CD4-positive, alpha-beta T cell treated with Interleukin-6 at 100 ng/mL for 8 hours (primary cell): ENCODE data around the gene MBD5.

Experiments used
- DNase-seq: peaks from one replicate; pipeline ENCODE4 v3.0.0-alpha.2; 2020; ENCODE audit warnings: mixed read lengths, low spot score

Gene MBD5

DNA sequence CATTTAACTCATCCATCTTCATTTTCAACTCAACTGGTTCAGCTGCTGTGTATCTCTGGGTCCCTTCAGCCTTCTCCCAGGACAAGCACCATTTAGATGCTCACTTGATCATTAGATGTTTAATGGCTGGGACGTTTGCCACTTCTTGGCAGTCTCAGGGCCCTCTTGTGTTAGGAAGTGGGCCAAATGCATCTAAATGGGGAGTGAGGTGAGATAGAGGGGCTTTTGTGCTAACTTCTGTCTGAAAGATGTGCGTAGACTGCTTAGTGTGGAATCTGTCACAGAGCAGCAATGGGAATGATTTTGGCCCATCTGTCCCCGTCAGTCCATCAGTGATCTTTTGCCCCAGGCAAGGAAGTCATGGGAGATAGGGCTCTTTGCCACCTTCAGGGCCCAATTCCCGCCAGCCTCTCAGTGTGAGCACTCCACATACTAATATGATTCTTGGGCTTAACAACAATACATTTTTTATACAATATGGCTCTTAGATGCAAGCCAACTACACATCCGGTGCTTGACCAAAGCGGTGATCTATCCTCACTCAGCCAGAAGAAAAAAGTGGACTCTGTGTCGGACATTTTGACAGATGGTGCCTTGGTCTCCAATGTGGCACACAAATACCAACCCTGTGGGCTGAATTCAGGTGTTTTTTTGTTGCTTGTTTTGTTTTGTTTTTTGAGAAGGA, 528.0 kb downstream of the MBD5 start:
- DNase-seq: no peak

DNA sequence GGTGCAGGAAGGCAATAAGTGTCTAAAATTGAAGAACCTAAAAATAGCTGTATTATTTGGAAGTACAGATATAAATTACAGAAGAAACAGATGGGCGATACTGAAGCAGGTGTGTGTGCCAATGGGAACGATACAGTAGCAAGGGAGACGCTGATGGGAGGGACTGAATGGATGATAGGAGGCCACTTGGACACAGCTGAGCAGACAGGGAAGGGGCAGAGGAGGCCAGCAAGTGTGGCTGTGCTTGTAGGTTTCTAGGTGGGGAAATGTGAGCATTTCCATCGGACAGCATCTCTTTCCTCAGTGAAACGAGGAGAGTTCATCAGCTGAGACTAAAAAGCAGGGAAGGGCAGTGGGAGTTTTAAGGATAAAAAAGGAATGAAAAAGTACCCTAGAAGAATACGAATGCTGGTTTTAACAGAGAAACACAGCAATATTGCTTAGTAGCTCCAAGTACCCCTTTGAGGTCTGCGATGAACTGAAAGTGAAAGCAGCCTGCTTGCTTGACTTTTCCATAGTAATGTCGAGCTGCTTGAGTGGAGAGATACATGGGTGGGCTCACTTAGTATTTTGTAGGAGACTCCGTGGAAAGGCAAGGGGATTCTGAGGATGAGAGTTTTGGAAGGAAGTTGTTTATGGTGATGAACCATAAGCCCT, 531.9 kb downstream of the MBD5 start:
- DNase-seq: peak; percentile 40

DNA sequence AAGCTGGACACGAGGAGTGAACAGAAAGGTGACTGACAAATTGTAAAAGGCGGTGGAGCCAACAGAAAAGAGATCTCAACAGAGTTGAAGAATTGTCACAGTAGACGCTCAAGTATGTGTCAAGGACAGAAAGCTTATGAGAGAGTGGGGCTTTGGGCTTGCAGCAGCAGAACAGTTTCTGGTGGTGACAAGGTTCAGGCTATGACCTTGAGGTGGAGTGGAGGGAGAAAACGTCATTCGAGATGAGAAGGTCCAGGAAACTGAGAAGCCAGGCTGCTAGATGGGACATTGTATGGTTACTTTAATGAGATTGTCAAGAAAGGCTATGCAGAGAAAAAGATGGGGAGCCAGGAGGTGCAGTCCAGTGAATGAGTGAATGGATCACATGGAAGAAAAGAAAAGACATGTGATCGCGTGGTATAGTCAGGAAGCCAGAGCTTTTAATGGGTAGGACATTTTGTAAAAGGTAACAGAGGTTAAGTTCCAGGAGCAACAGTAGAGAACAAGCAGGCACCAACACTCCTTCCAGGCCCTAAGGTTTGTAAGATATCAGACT, 532.5 kb downstream of the MBD5 start:
- peak; percentile 8 for DNase-seq

DNA sequence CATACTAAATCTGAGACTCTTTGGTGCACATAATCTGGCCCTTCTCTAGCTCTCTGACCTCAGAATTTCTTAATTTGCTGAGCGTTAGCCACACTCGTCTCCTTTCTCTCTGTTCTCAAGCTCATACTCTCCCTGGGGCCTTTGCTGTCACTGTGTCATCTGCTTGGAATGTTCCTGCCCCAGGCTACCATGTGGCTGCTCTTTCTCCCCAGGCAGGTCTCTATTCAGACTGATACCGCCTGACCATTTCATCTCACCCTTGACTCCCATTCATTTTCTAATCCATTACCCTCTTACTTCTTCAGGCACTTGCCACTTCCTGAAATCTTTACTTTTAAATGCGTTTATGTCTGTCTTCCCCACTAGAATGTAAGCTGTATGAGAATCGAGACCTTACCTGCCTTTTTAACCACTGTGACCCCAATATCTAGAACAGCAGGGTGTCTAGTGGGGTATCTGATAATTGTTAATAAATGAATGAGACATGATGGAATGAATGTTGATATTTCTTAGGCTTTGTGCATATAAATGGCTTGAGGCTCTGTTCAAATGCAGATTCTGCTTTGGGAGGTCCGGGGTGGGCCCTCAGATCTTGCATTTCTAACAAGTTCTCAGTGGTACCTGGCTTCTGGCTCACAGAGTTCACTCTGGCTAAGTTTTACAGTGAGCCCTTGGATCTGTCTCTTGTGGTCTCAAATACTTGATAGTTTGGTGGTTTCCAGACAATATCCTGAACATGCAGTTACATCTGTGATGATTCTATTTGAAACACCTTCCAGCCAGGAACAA, 533.8 kb downstream of the MBD5 start:
- no peak for DNase-seq

DNA sequence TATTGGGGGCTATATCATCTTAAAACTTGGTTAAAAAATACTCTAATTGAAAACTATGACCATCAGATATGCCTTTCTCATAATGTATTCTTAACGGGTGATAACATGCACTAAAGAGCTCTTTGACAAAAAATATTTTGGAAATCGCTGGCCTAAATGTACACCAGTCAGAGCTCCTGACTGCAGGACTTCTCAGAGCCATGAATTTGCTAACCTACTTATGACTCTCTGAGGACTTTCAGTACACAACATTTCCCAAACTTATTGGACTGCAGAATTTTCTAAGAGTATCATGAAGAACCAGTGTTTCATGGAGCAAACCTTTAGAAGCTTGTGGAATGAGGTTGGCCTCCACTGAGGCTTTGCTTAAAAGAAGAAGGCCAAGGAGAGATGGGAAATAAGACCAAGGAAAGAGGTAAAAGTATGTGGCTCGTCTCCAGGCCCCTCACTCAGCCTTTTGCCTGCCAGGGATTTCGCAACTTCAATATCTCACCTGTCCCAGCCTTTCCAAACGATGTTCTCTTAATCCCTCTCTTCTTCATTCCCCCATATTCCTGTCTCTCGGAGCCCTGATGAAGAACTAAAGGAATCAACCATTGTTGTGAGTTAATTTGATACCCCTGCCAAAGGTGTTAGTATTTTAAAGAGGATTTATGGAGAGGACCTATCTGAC, 534.9 kb downstream of the MBD5 start:
- no peak for DNase-seq

DNA sequence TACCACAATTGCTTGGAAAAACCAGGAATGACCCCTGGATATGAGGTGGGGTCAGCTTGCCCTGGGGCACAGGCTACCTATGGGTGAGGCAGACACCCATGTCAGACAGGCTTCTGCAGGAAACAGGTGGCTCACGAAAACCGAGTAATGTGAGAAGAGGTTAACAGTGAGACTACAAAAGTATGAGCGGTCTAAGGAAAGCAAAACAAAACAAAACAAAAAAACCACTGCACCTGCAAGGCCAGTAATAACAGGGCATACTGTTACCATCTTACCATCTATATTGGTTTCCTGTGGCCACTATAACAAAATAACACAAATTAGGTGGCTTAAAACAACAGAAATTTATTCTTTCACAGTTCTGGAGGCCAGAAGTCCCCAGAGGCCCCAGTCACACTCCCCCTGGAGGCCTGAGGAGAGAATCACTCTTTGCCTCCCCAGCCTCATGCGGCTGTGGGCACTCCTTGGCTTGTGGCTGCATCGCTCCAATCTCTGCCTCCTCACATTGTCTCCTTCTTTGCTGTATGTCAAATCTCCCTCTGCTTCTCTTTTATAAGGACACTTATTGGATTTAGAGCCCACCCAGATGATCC, 537.0 kb downstream of the MBD5 start:
- DNase-seq: no peak

DNA sequence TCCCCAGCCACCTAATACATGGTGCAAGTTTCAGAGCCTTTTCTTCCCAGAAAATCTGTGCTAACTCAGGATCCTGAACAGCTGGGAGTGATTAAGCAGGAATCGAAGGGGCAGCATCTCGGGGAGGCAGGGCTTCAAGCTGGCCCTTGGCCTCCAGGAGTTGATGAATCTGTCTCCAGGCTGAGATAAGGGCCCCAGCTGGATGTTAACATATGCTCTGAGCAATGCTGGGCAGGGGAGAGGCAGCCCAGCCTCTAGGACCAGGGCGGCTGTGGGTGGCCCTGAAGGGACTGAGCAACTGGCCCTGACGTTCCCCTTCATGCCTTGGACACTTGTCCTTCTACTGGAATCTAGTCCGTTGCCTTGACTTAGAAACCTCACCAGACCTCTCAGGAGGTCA, 539.6 kb downstream of the MBD5 start:
- no peak for DNase-seq

DNA sequence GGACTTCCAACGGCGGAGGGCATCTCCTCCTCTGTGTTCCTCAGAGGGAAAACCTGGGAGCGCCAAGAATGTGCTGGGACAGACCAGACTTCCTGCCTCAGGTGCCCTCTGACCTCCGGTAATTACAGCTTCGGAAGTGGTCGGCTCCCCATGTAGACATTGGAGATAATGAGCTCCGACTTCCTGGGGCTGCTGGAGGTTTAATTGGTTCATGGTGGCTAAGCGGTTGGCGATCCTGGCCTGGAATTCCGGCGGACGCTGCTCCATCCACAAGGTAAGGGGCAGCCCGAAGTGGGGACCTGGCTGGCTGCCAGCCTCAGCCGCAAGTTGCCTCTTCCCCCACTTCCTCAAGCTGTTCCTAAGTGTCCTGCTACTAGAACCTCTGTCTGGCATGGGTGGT, 540.5 kb downstream of the MBD5 start:
- no peak for DNase-seq

DNA sequence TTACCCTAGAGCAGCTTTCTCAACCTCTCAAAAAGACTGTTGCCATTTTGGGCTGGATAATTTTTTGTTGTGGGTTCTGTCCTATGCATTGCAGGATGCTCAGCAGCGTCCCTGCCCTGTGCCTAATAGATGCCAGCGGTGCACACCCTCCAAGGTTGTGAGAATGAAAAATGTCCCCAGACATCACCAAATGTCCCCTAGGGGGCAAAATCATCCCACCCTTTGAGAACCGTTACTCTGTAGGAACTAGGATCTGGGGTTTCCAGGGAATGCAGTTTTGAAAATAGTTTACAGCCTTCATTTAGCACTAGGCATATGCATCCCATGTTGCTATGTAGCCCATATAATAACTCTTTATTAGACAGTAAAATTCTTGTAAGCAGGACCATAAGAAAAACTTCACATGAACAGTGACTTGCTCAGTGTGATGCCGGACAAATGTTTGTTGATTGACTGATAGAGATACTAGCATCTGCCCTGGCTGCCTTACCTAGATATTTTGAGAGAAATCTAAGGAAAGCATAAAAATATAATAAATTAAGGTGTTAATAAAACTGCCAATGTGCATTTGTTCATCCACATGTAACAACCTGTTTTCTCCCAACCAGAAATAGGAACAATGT, 544.5 kb downstream of the MBD5 start:
- DNase-seq: no peak
